Astrocyte (in vitro differentiated cells and primary cell): ENCODE results near the gene SLC12A2. TPM values are rescaled to one million over a fixed set of nuclear protein-coding genes. Genes with fewer than 3 reads are reported as not detected.

Experiments
- DNase-seq: peaks from one replicate; pipeline ENCODE4 v3.0.0-alpha.2; 2010; ENCODE audit warnings: low read depth
- FAIRE-seq: peaks from 2 replicates; lab custom pipeline; 2011; peaks lifted over from hg19 to GRCh38; lab: Jason Lieb, UNC
- H2AFZ ChIP-seq: 2 replicates; pipeline ENCODE4 v1.6.0; 2012; ENCODE audit warnings: low read depth, low read length, inconsistent platforms
- H3K27ac ChIP-seq: 2 replicates; pipeline ENCODE4 v1.5.1; 2011; ENCODE audit warnings: low read depth, low read length, inconsistent platforms
- H3K27me3 ChIP-seq: 2 replicates; pipeline ENCODE4 v1.6.0; 2011; ENCODE audit warnings: low read length, inconsistent platforms; ENCODE audit not compliant: insufficient read depth
- H3K36me3 ChIP-seq: 2 replicates; pipeline ENCODE4 v1.5.1; 2011; ENCODE audit warnings: low read length, inconsistent platforms; ENCODE audit not compliant: insufficient read depth
- H3K4me1 ChIP-seq: 2 replicates; pipeline ENCODE4 v1.5.1; 2011; ENCODE audit warnings: low read length, inconsistent platforms; ENCODE audit not compliant: insufficient read depth
- H3K4me2 ChIP-seq: 2 replicates; pipeline ENCODE4 v1.6.0; 2012; ENCODE audit warnings: low read length, inconsistent platforms
- H3K4me3 ChIP-seq: 2 replicates; pipeline ENCODE4 v1.5.1; 2011; ENCODE audit warnings: low read depth, mild to moderate bottlenecking, low read length, inconsistent platforms; ENCODE audit not compliant: insufficient read depth
- H3K79me2 ChIP-seq: 2 replicates; pipeline ENCODE4 v1.6.0; 2012; ENCODE audit warnings: mild to moderate bottlenecking, low read length, inconsistent platforms; ENCODE audit not compliant: insufficient read depth
- H3K9ac ChIP-seq: 2 replicates; pipeline ENCODE4 v1.6.0; 2012; ENCODE audit warnings: mild to moderate bottlenecking, low read length, inconsistent platforms
- H3K9me3 ChIP-seq: 2 replicates; pipeline ENCODE4 v1.5.1; 2012; ENCODE audit warnings: low read depth, mild to moderate bottlenecking, low read length, inconsistent platforms; ENCODE audit not compliant: insufficient read depth
- H4K20me1 ChIP-seq: 2 replicates; pipeline ENCODE4 v1.6.0; 2012; ENCODE audit warnings: low read length, inconsistent platforms; ENCODE audit not compliant: insufficient read depth
- H3K27ac Mint-ChIP-seq: one replicate; pipeline ENCODE4 v1.8.0; 2021; ENCODE audit warnings: mild to moderate bottlenecking, mixed read lengths; ENCODE audit not compliant: unreplicated experiment
- H3K27me3 Mint-ChIP-seq: one replicate; pipeline ENCODE4 v1.8.0; 2021; ENCODE audit warnings: low read depth, mixed read lengths; ENCODE audit not compliant: unreplicated experiment
- H3K36me3 Mint-ChIP-seq: one replicate; pipeline ENCODE4 v1.8.0; 2021; ENCODE audit warnings: low read depth, mixed read lengths; ENCODE audit not compliant: unreplicated experiment
- H3K4me1 Mint-ChIP-seq: one replicate; pipeline ENCODE4 v1.8.0; 2021; ENCODE audit warnings: low read depth, mixed read lengths; ENCODE audit not compliant: unreplicated experiment
- H3K4me3 Mint-ChIP-seq: one replicate; pipeline ENCODE4 v1.8.0; 2021; ENCODE audit warnings: mild to moderate bottlenecking, moderate library complexity, mixed read lengths; ENCODE audit not compliant: unreplicated experiment
- H3K9me3 Mint-ChIP-seq: one replicate; pipeline ENCODE4 v1.8.0; 2021; ENCODE audit warnings: mild to moderate bottlenecking, mixed read lengths; ENCODE audit not compliant: unreplicated experiment
- EZH2 ChIP-seq: IDR thresholded peaks from 2 replicates; pipeline ENCODE4 v1.6.1; 2012; ENCODE audit warnings: mild to moderate bottlenecking, low read length, inconsistent platforms; ENCODE audit not compliant: insufficient read depth
- total RNA-seq: library from RNA; stranded (reverse); gene quantifications from 2 replicates; pipeline ENCODE4 v1.2.1, GENCODE V29; 2021
- TF ChIP-seq, protein P1 (sequence below): IDR thresholded peaks from 2 replicates; pipeline ENCODE4 v1.5.1; 2011; ENCODE audit warnings: low read depth, mild to moderate bottlenecking, inconsistent platforms, low read length, moderate library complexity; ENCODE audit not compliant: insufficient read depth

Gene SLC12A2
- total RNA-seq, 1 donor from 2014 or later = 20.3 TPM

DNA sequence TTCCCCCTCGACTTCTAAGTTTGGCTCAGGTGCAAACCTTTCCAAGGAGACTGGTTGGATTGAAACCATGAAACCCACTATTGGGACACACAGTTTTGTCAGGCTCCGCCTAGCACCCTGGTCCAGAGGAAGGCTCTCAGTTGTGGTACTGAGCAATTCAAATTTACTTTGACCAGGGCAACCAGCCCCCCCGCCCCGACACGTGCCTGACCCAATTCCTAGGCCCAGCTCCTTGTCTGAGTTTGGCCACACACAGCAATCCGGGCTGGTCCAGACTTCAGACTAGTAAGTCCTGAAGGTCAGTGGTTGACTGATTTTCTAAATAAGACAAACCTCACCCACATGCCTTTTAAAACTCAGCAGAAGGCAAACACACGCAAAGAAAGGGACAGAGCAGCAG, 132.7 kb downstream of the SLC12A2 start:
- no peak for DNase-seq
- no peaks in the 10 kb centered on the region for H4K20me1 ChIP-seq
- no peaks in the 10 kb centered on the region for H3K36me3 ChIP-seq
- H3K9me3 ChIP-seq = no peaks in the 10 kb centered on the region
- peaks cover 23% of the 10 kb centered on the region for H3K4me1 ChIP-seq
- H3K9ac ChIP-seq = peak overlapping the region; percentile 48
- no peaks in the 10 kb centered on the region for H3K79me2 ChIP-seq
- peaks cover 10% of the 10 kb centered on the region for H3K27me3 Mint-ChIP-seq
- no peak for FAIRE-seq
- no peak for TF ChIP-seq EZH2
- TF ChIP-seq, protein P1, sequence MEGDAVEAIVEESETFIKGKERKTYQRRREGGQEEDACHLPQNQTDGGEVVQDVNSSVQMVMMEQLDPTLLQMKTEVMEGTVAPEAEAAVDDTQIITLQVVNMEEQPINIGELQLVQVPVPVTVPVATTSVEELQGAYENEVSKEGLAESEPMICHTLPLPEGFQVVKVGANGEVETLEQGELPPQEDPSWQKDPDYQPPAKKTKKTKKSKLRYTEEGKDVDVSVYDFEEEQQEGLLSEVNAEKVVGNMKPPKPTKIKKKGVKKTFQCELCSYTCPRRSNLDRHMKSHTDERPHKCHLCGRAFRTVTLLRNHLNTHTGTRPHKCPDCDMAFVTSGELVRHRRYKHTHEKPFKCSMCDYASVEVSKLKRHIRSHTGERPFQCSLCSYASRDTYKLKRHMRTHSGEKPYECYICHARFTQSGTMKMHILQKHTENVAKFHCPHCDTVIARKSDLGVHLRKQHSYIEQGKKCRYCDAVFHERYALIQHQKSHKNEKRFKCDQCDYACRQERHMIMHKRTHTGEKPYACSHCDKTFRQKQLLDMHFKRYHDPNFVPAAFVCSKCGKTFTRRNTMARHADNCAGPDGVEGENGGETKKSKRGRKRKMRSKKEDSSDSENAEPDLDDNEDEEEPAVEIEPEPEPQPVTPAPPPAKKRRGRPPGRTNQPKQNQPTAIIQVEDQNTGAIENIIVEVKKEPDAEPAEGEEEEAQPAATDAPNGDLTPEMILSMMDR = no peak
- H3K4me2 ChIP-seq = peak overlapping the region; percentile 49
- peak overlapping the region; percentile 23 for H2AFZ ChIP-seq
- H3K4me1 Mint-ChIP-seq = peaks cover 4% of the 10 kb centered on the region
- H3K27me3 ChIP-seq = no peaks in the 10 kb centered on the region
- no peak overlapping the region for H3K4me3 Mint-ChIP-seq
- no peaks in the 10 kb centered on the region for H3K9me3 Mint-ChIP-seq
- peak overlapping the region; percentile 61 for H3K27ac ChIP-seq
- H3K36me3 Mint-ChIP-seq = no peaks in the 10 kb centered on the region
- H3K4me3 ChIP-seq = no peak overlapping the region
- H3K27ac Mint-ChIP-seq = no peak overlapping the region

DNA sequence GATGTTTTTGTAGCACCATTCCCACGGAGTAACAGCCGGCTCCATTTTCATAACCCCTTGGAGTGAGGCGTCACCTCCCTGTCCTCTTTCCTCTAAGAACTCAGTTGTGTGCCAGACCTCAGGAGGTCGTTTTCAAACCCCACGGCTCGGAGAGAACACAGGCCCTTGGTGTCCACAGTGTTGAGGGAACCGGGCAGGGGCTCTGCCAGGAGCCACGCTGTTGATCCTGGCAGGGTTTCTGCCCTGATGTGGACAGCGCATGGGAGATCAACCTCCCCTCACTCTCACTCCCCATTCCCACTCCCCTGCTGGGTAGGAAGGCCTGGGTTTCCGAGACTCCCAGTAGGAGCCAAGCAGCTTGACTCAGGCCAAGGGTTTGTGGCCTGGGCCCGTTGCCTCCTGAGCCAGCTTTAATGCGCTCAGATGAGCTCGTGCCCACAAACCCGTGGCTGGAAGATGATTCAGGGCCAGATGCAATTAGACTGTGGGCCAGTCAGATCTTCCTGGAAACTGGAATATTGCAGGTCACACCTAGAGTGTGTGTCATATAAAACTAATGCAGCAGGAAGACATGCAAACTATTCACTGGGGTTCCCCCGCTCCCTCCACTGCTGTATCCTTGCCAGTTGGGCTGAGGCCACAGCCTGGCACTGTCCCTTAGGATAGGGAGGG, 133.4 kb downstream of the SLC12A2 start:
- Mint-ChIP-seq H3K36me3 (no peaks in the 10 kb centered on the region), H3K27ac (peak overlapping the region; percentile 16), H3K9me3 (no peaks in the 10 kb centered on the region), H3K27me3 (peaks cover 10% of the 10 kb centered on the region), H3K4me1 (peaks cover 4% of the 10 kb centered on the region), H3K4me3 (no peak overlapping the region)
- no peak for TF ChIP-seq EZH2
- TF ChIP-seq, protein P1 = no peak
- Histone ChIP-seq H3K9me3 (no peaks in the 10 kb centered on the region), H3K79me2 (no peaks in the 10 kb centered on the region), H2AFZ (peak overlapping the region; percentile 23), H3K9ac (peak overlapping the region; percentile 48), H3K4me2 (peak overlapping the region; percentile 49), H3K27ac (peak overlapping the region; percentile 61), H4K20me1 (no peaks in the 10 kb centered on the region), H3K36me3 (no peaks in the 10 kb centered on the region), H3K27me3 (no peaks in the 10 kb centered on the region), H3K4me3 (no peak overlapping the region), H3K4me1 (peaks cover 23% of the 10 kb centered on the region)
- peak; percentile 91 for FAIRE-seq
- peak; percentile 92 for DNase-seq

- Histone ChIP-seq H3K9ac (no peak overlapping the region), H3K4me1 (peaks cover 21% of the 10 kb centered on the region), H3K27ac (no peak overlapping the region), H3K9me3 (no peaks in the 10 kb centered on the region), H4K20me1 (no peaks in the 10 kb centered on the region), H2AFZ (no peak overlapping the region), H3K27me3 (no peaks in the 10 kb centered on the region), H3K79me2 (no peaks in the 10 kb centered on the region), H3K36me3 (no peaks in the 10 kb centered on the region), H3K4me2 (no peak overlapping the region), H3K4me3 (no peak overlapping the region)
- no peak overlapping the region for H3K27ac Mint-ChIP-seq
- H3K27me3 Mint-ChIP-seq = peaks cover 13% of the 10 kb centered on the region
- TF ChIP-seq EZH2 = no peak
- TF ChIP-seq, protein P1 = no peak
- DNase-seq (no peak), FAIRE-seq (no peak)
- no peaks in the 10 kb centered on the region for H3K36me3 Mint-ChIP-seq
- H3K9me3 Mint-ChIP-seq = no peaks in the 10 kb centered on the region
- H3K4me1 Mint-ChIP-seq = peaks cover 13% of the 10 kb centered on the region
- no peak overlapping the region for H3K4me3 Mint-ChIP-seq
Measured at GRCh38 chr5:128220841-128221240, 137.3 kb downstream of the SLC12A2 start.
